Liver (tissue), 9 donors: ENCODE results near the gene TBC1D16. TPM values are rescaled to one million over a fixed set of nuclear protein-coding genes. Genes with fewer than 3 reads are reported as not detected.
A peak's percentile ranks its signal among the peaks of the same experiment; 100 is the strongest.

ENCODE experiments used
- DNase-seq: peaks from one replicate; pipeline ENCODE4 v3.0.0-alpha.2; 2017; ENCODE audit warnings: low spot score
- H3K27ac ChIP-seq, 2 donors: one replicate each; pipeline ENCODE4 v1.7.0; 2013; ENCODE audit warnings: inconsistent platforms in 2 of 2, low read length in 2 of 2, control low read depth in 1 of 2, low read depth in 1 of 2, mild to moderate bottlenecking in 1 of 2
- H3K27me3 ChIP-seq, 4 donors: one replicate each; pipeline versions ENCODE4 v1.6.1 to v1.7.0; 2013; ENCODE audit warnings: low read length in 3 of 4, inconsistent platforms in 1 of 4, mild to moderate bottlenecking in 1 of 4, moderate library complexity in 1 of 4; ENCODE audit not compliant: control insufficient read depth in 4 of 4, insufficient read depth in 4 of 4
- H3K36me3 ChIP-seq, 4 donors: one replicate each; pipeline versions ENCODE4 v1.6.1 to v1.7.0; 2013; ENCODE audit warnings: low read length in 3 of 4, mild to moderate bottlenecking in 3 of 4, low read depth in 1 of 4, moderate library complexity in 1 of 4; ENCODE audit not compliant: control insufficient read depth in 4 of 4, insufficient read depth in 3 of 4
- H3K4me1 ChIP-seq, 4 donors: one replicate each; pipeline versions ENCODE4 v1.6.1 to v1.7.0; 2013; ENCODE audit warnings: low read length in 3 of 4, mild to moderate bottlenecking in 3 of 4, moderate library complexity in 1 of 4; ENCODE audit not compliant: control insufficient read depth in 4 of 4, insufficient read depth in 4 of 4
- H3K4me3 ChIP-seq, 3 donors: one replicate each; pipeline versions ENCODE4 v1.6.1 to v1.7.0; 2013; ENCODE audit warnings: low read length in 3 of 3, control low read depth in 1 of 3, low read depth in 1 of 3, mild to moderate bottlenecking in 1 of 3
- H3K9ac ChIP-seq, 2 donors: one replicate each; pipeline ENCODE4 v1.7.0; 2013; ENCODE audit warnings: low read length in 2 of 2, mild to moderate bottlenecking in 2 of 2, moderate library complexity in 2 of 2, control low read depth in 1 of 2, low read depth in 1 of 2
- H3K9me3 ChIP-seq, 4 donors: one replicate each; pipeline versions ENCODE4 v1.6.1 to v1.7.0; 2013; ENCODE audit warnings: low read length in 3 of 4; ENCODE audit not compliant: control insufficient read depth in 4 of 4
- EGR1 ChIP-seq, 2 donors: IDR thresholded peaks; 2 replicates each; pipeline ENCODE4 v1.6.1; 2016 to 2018; ENCODE audit warnings: antibody characterized with exemption in 2 of 2, low read depth in 2 of 2
- FOXA1 ChIP-seq: IDR thresholded peaks from 2 replicates; pipeline ENCODE4 v1.6.1; 2016; ENCODE audit warnings: antibody characterized with exemption
- FOXA2 ChIP-seq: IDR thresholded peaks from 2 replicates; pipeline ENCODE4 v1.6.1; 2016; ENCODE audit warnings: antibody characterized with exemption
- HNF4A ChIP-seq, 2 donors: conservative IDR thresholded peaks; 2 replicates each; pipeline ENCODE4 v1.6.1; 2016; ENCODE audit warnings: antibody characterized with exemption in 2 of 2, mild to moderate bottlenecking in 2 of 2
- HNF4G ChIP-seq: IDR thresholded peaks from 2 replicates; pipeline ENCODE4 v1.6.1; 2016; ENCODE audit warnings: antibody characterized with exemption
- RAD21 ChIP-seq, 2 donors: IDR thresholded peaks; 2 replicates each; pipeline ENCODE4 v1.6.1; 2016; ENCODE audit warnings: antibody characterized with exemption in 2 of 2, mild to moderate bottlenecking in 2 of 2
- RXRA ChIP-seq, 2 donors: IDR thresholded peaks; 2 replicates each; pipeline ENCODE4 v1.6.1; 2017 to 2018; ENCODE audit warnings: antibody characterized with exemption in 2 of 2, mild to moderate bottlenecking in 1 of 2
- SP1 ChIP-seq: IDR thresholded peaks from 2 replicates; pipeline ENCODE4 v1.6.1; 2018; ENCODE audit warnings: antibody characterized with exemption, mild to moderate bottlenecking
- TAF1 ChIP-seq: conservative IDR thresholded peaks from 2 replicates; pipeline ENCODE4 v1.6.1; 2016; ENCODE audit warnings: antibody characterized with exemption, mild to moderate bottlenecking
- YY1 ChIP-seq: IDR thresholded peaks from 2 replicates; pipeline ENCODE4 v1.6.1; 2016; ENCODE audit warnings: antibody characterized with exemption, mild to moderate bottlenecking
- WGBS: extraction: QIAGEN DNeasy Blood & Tissue Kit; methylation state at CpG from one replicate; pipeline ENCODE4 v1.1.7; 2013; 5-methylcytosine and 5-hydroxymethylcytosine counted together
- polyA plus RNA-seq, 2 donors: library from polyadenylated mRNA; stranded (reverse) in 1 of 2; unstranded in 1 of 2; fragments of 200-250 nt in 1 of 2; fragments of >200 nt in 1 of 2; fragmentation: Nextera tagmentation in 1 of 2; extraction: Ambion mirVana in 1 of 2; gene quantifications; one replicate each; pipeline versions ENCODE4 v1.2.1 to v1.2.3, GENCODE V29; 2013 to 2015
- total RNA-seq, 2 donors: library from RNA; depleted of rRNA; stranded (reverse); fragments of >200 nt; gene quantifications; one replicate each; pipeline ENCODE4 v1.2.3, GENCODE V29; 2014
- TF ChIP-seq, protein P1 (sequence below): IDR thresholded peaks from 2 replicates; pipeline ENCODE4 v1.6.1; 2016; ENCODE audit warnings: antibody characterized with exemption, mild to moderate bottlenecking
- TF ChIP-seq, protein P2 (sequence below): IDR thresholded peaks from 2 replicates; pipeline ENCODE4 v1.6.1; 2016; ENCODE audit warnings: antibody characterized with exemption
- TF ChIP-seq, protein P3 (sequence below): IDR thresholded peaks from 2 replicates; pipeline ENCODE4 v1.6.1; 2016; ENCODE audit warnings: antibody characterized with exemption
- donor health status: healthy.
- donor health status: healthy.
- donor health status: healthy.
- donor health status: healthy.
- donor health status: healthy.

The TBC1D16 gene
- total and polyA plus RNA-seq, 4 donors = 3.4 to 29.5 (median 4.7) TPM

DNA sequence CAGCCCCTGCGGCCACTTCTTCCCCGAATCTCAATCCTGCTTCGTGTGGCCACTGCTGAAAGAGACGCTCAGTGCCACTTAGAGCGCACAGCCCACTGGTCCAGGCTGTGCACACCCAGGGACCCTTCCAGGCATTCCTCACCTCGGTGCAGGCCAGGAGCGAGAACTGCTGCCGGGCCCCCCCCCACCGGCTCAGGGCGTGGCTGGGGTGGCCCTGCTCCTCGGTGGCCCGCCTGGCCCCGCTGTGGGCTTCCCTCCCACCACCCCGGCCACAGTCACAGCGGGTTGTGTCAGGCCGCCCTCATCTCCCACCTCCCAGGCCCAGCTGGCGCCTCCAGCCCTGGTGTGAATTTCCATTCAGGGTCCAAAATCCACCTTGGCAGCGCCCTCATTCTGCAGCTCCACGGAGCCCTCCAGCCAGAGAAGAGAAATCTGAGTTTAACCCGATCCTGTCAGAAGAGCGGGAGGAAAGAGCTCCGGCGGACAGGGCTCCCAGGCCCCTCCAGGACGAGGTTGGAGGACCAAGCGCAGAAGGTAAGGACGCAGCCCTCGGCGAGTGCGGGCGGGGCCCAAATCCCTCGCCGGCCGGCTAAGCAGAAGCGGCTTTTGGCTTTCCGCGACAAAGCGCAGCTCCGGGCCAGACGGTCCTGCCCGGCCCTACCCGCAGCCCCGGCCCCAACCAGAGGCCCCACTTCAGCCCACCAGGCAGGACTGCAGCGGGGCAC is 12.0 kb downstream of the TBC1D16 start:
- Histone ChIP-seq H3K27me3 (no peaks in the 10 kb centered on the region), H3K4me3 (peak overlapping the region; percentile 8 to 41 (median 20)), H3K27ac (peak overlapping the region; percentile 61 to 74), H3K9ac (peak overlapping the region; percentile 33 to 63), H3K9me3 (no peaks in the 10 kb centered on the region), H3K4me1 (peaks cover 27 to 66% (median 49%) of the 10 kb centered on the region in 4 donors), H3K36me3 (no peaks in the 10 kb centered on the region)
- 36% methylated on average over 43 of the region's 43 CpGs for WGBS
- DNase-seq = peak; percentile 53
- TF ChIP-seq, protein P1, sequence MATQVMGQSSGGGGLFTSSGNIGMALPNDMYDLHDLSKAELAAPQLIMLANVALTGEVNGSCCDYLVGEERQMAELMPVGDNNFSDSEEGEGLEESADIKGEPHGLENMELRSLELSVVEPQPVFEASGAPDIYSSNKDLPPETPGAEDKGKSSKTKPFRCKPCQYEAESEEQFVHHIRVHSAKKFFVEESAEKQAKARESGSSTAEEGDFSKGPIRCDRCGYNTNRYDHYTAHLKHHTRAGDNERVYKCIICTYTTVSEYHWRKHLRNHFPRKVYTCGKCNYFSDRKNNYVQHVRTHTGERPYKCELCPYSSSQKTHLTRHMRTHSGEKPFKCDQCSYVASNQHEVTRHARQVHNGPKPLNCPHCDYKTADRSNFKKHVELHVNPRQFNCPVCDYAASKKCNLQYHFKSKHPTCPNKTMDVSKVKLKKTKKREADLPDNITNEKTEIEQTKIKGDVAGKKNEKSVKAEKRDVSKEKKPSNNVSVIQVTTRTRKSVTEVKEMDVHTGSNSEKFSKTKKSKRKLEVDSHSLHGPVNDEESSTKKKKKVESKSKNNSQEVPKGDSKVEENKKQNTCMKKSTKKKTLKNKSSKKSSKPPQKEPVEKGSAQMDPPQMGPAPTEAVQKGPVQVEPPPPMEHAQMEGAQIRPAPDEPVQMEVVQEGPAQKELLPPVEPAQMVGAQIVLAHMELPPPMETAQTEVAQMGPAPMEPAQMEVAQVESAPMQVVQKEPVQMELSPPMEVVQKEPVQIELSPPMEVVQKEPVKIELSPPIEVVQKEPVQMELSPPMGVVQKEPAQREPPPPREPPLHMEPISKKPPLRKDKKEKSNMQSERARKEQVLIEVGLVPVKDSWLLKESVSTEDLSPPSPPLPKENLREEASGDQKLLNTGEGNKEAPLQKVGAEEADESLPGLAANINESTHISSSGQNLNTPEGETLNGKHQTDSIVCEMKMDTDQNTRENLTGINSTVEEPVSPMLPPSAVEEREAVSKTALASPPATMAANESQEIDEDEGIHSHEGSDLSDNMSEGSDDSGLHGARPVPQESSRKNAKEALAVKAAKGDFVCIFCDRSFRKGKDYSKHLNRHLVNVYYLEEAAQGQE = peak; percentile 71
- no peak for TF ChIP-seq FOXA1
- no peak for TF ChIP-seq FOXA2
- peak; percentile 47 for TF ChIP-seq YY1
- TF ChIP-seq RAD21 (IDR thresholded peaks at IDR 0.05) = peak in 1 of 2 donors; percentile 50
- TF ChIP-seq RXRA (IDR thresholded peaks at IDR 0.05) = peak; percentile 48 to 62
- TF ChIP-seq SP1 = peak; percentile 71
- peak; percentile 79 to 85 for TF ChIP-seq HNF4A (conservative IDR thresholded peaks at IDR 0.05)
- peak; percentile 40 for TF ChIP-seq TAF1
- TF ChIP-seq, protein P2, sequence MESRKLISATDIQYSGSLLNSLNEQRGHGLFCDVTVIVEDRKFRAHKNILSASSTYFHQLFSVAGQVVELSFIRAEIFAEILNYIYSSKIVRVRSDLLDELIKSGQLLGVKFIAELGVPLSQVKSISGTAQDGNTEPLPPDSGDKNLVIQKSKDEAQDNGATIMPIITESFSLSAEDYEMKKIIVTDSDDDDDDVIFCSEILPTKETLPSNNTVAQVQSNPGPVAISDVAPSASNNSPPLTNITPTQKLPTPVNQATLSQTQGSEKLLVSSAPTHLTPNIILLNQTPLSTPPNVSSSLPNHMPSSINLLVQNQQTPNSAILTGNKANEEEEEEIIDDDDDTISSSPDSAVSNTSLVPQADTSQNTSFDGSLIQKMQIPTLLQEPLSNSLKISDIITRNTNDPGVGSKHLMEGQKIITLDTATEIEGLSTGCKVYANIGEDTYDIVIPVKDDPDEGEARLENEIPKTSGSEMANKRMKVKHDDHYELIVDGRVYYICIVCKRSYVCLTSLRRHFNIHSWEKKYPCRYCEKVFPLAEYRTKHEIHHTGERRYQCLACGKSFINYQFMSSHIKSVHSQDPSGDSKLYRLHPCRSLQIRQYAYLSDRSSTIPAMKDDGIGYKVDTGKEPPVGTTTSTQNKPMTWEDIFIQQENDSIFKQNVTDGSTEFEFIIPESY = no peak
- peak; percentile 63 for TF ChIP-seq HNF4G

DNA sequence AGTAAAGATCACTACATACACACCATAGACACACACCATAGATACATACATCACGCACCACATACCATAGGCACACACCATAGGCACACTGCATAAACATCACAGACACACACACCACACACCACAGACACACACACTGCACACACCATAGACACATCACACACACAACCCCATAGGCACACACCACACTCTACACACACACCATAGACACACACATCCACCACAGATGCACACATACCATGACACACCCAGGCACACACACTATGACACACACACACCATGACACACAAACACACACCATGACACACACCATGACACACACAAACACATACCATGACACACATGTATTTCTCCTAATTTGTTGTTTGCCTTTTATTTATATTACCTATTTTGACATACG is 14.1 kb downstream of the TBC1D16 start:
- H3K9ac ChIP-seq = no peak overlapping the region
- TF ChIP-seq FOXA2 (no peak), EGR1 (IDR thresholded peaks at IDR 0.05; ENCODE audit: low read depth in 2 of 2) (no peak), YY1 (no peak)
- TF ChIP-seq, protein P1 = no peak
- TF ChIP-seq, protein P3, sequence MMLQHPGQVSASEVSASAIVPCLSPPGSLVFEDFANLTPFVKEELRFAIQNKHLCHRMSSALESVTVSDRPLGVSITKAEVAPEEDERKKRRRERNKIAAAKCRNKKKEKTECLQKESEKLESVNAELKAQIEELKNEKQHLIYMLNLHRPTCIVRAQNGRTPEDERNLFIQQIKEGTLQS = no peak
- H3K27me3 ChIP-seq = no peaks in the 10 kb centered on the region
- no peak for DNase-seq
- peaks cover 23 to 50% (median 36%) of the 10 kb centered on the region in 4 donors for H3K4me1 ChIP-seq
- H3K4me3 ChIP-seq = no peak overlapping the region
- H3K9me3 ChIP-seq = no peaks in the 10 kb centered on the region
- no peaks in the 10 kb centered on the region for H3K36me3 ChIP-seq
- WGBS = 96% methylated on average over 2 of the region's 2 CpGs
- H3K27ac ChIP-seq = no peak overlapping the region
